IMR-90 (cell line): ENCODE measurements around the gene BROX. TPM values are rescaled to one million over a fixed set of nuclear protein-coding genes. Genes with fewer than 3 reads are reported as not detected.

Source experiments
- ATAC-seq: fragments of 200-7000 bp; cut with Tn5 transposase; 2 replicates; pipeline ENCODE4 v1.9.1; 2020; ENCODE audit warnings: low read depth, mild to moderate bottlenecking, moderate library complexity
- BruUV-seq: library from RNA; stranded (reverse); fragments of 400-500 nt; replicated peaks from 2 replicates; lab custom pipeline; 2021; lab: Mats Ljungman, UMichigan
- CTCF ChIA-PET: fragments of 300-600 bp; formaldehyde crosslinking; extraction: SDS; loops from one replicate; lab custom pipeline; 2021; ENCODE audit warnings: antibody characterized with exemption; lab: Yijun Ruan, JAX
- POLR2A ChIA-PET: fragments of 300-600 bp; sonication (Branson Sonifier 250); formaldehyde crosslinking; loops from one replicate; lab custom pipeline; 2022; ENCODE audit warnings: antibody characterized with exemption; ENCODE audit not compliant: unreplicated experiment; lab: Charles Lee
- DNase-seq: peaks from one replicate; pipeline ENCODE4 v3.0.0; 2013
- H2AFZ ChIP-seq: replicated peaks from 2 replicates; pipeline ENCODE3; 2013; ENCODE audit warnings: low read length, mild to moderate bottlenecking; ENCODE audit not compliant: poor library complexity
- H2AK5ac ChIP-seq: 2 replicates; pipeline ENCODE4 v1.6.1; 2013; ENCODE audit warnings: low read depth, low read length, inconsistent platforms
- H2AK9ac ChIP-seq: replicated peaks from 2 replicates; pipeline ENCODE3; 2013; ENCODE audit warnings: mild to moderate bottlenecking, low read depth, low read length, moderate library complexity; ENCODE audit not compliant: poor library complexity
- H2BK120ac ChIP-seq: 2 replicates; pipeline ENCODE4 v1.6.1; 2013; ENCODE audit warnings: low read depth, low read length, inconsistent platforms
- H2BK15ac ChIP-seq: 3 replicates; pipeline ENCODE4 v1.6.1; 2013; ENCODE audit warnings: low read depth, low read length, inconsistent platforms
- H2BK20ac ChIP-seq: 2 replicates; pipeline ENCODE4 v1.6.1; 2013; ENCODE audit warnings: low read depth, mild to moderate bottlenecking, inconsistent platforms, low read length, moderate library complexity
- H2BK5ac ChIP-seq: 2 replicates; pipeline ENCODE4 v1.6.1; 2013; ENCODE audit warnings: mild to moderate bottlenecking, low read depth, low read length, inconsistent platforms; ENCODE audit not compliant: poor library complexity, severe bottlenecking
- H3K14ac ChIP-seq: replicated peaks from 2 replicates; pipeline ENCODE4 v1.6.1; 2013; ENCODE audit warnings: low read depth, low read length, inconsistent platforms
- H3K18ac ChIP-seq: 2 replicates; pipeline ENCODE4 v1.6.1; 2013; ENCODE audit warnings: low read depth, low read length, control low read depth
- H3K23ac ChIP-seq: 2 replicates; pipeline ENCODE4 v1.6.1; 2013; ENCODE audit warnings: low read depth, low read length, inconsistent platforms
- H3K27ac ChIP-seq: 2 replicates; pipeline ENCODE4 v1.5.1; 2013; ENCODE audit warnings: mild to moderate bottlenecking, control low read depth, low read length; ENCODE audit not compliant: insufficient read depth
- H3K27me3 ChIP-seq: 2 replicates; pipeline ENCODE4 v1.6.1; 2013; ENCODE audit warnings: low read length; ENCODE audit not compliant: control insufficient read depth, insufficient read depth
- H3K36me3 ChIP-seq: 2 replicates; pipeline ENCODE4 v1.6.1; 2013; ENCODE audit warnings: low read length, mixed read lengths; ENCODE audit not compliant: control insufficient read depth, insufficient read depth
- H3K4ac ChIP-seq: 2 replicates; pipeline ENCODE4 v1.6.1; 2013; ENCODE audit warnings: low read depth, low read length, inconsistent platforms
- H3K4me1 ChIP-seq: 2 replicates; pipeline ENCODE4 v1.6.1; 2013; ENCODE audit warnings: low read length, mixed read lengths; ENCODE audit not compliant: control insufficient read depth, insufficient read depth
- H3K4me2 ChIP-seq: 2 replicates; pipeline ENCODE4 v1.6.1; 2013; ENCODE audit warnings: low read depth, mild to moderate bottlenecking, control low read depth, low read length, moderate library complexity
- H3K4me3 ChIP-seq: 2 replicates; pipeline ENCODE4 v1.5.1; 2013; ENCODE audit warnings: low read depth, mild to moderate bottlenecking, control low read depth, low read length, moderate library complexity; ENCODE audit not compliant: insufficient read depth
- H3K56ac ChIP-seq: 2 replicates; pipeline ENCODE4 v1.6.1; 2013; ENCODE audit warnings: low read length, inconsistent platforms; ENCODE audit not compliant: insufficient read depth; ENCODE audit errors: extremely low read depth
- H3K79me1 ChIP-seq, 2 experiments: 2 replicates each; pipeline ENCODE4 v1.6.1; 2013; ENCODE audit warnings: low read length in 2 of 2, inconsistent platforms in 1 of 2, low read depth in 1 of 2
- H3K9ac ChIP-seq: 2 replicates; pipeline ENCODE4 v1.6.1; 2013; ENCODE audit warnings: low read depth, low read length, control low read depth
- H3K9me1 ChIP-seq: 2 replicates; pipeline ENCODE4 v1.6.1; 2013; ENCODE audit warnings: low read length, inconsistent platforms; ENCODE audit not compliant: insufficient read depth
- H3K9me3 ChIP-seq: 2 replicates; pipeline ENCODE4 v1.6.1; 2013; ENCODE audit warnings: low read length; ENCODE audit not compliant: control insufficient read depth, insufficient read depth
- H4K20me1 ChIP-seq: 2 replicates; pipeline ENCODE4 v1.6.1; 2013; ENCODE audit warnings: low read length, inconsistent platforms; ENCODE audit not compliant: insufficient read depth
- H4K5ac ChIP-seq: 2 replicates; pipeline ENCODE4 v1.6.1; 2013; ENCODE audit warnings: mild to moderate bottlenecking, low read depth, low read length, control low read depth
- H4K8ac ChIP-seq, 2 experiments: 2 replicates each; pipeline ENCODE4 v1.6.1; 2013; ENCODE audit warnings: low read depth in 2 of 2, low read length in 2 of 2, control low read depth in 1 of 2, inconsistent platforms in 1 of 2
- H4K91ac ChIP-seq: 2 replicates; pipeline ENCODE4 v1.6.1; 2013; ENCODE audit warnings: low read depth, low read length, inconsistent platforms; ENCODE audit not compliant: insufficient read depth
- BHLHE40 ChIP-seq: fragments of 150-350 bp; IDR thresholded peaks from 2 replicates; pipeline ENCODE4 v1.6.1; 2016; ENCODE audit warnings: mild to moderate bottlenecking, low read depth, low read length
- CEBPB ChIP-seq: IDR thresholded peaks from 2 replicates; pipeline ENCODE4 v1.6.1; 2012; ENCODE audit warnings: low read depth, low read length, improper control_type of control experiment
- CHD1 ChIP-seq: IDR thresholded peaks from 2 replicates; pipeline ENCODE4 v1.6.1; 2012; ENCODE audit warnings: low read depth, low read length, improper control_type of control experiment
- CTCF ChIP-seq: conservative IDR thresholded peaks from 2 replicates; pipeline ENCODE4 v1.5.1; 2012; ENCODE audit warnings: mild to moderate bottlenecking, low read depth, low read length, improper control_type of control experiment
- ELK1 ChIP-seq: fragments of 150-350 bp; IDR thresholded peaks from 2 replicates; pipeline ENCODE4 v1.6.1; 2016; ENCODE audit warnings: low read depth, mild to moderate bottlenecking, low read length, moderate library complexity, borderline replicate concordance
- FOS ChIP-seq: fragments of 150-350 bp; IDR thresholded peaks from 2 replicates; pipeline ENCODE4 v1.6.1; 2016; ENCODE audit warnings: low read depth, low read length
- MAFK ChIP-seq: IDR thresholded peaks from 2 replicates; pipeline ENCODE4 v1.6.1; 2012; ENCODE audit warnings: low read depth, low read length, improper control_type of control experiment
- MAZ ChIP-seq: IDR thresholded peaks from 2 replicates; pipeline ENCODE4 v1.6.1; 2012; ENCODE audit warnings: low read depth, mild to moderate bottlenecking, low read length, improper control_type of control experiment, moderate library complexity, borderline replicate concordance
- MXI1 ChIP-seq: IDR thresholded peaks from 2 replicates; pipeline ENCODE4 v1.6.1; 2012; ENCODE audit warnings: low read depth, mild to moderate bottlenecking, low read length, moderate library complexity, borderline replicate concordance
- NFE2L2 ChIP-seq: fragments of 150-350 bp; IDR thresholded peaks from 2 replicates; pipeline ENCODE4 v1.6.1; 2016; ENCODE audit warnings: low read depth, mild to moderate bottlenecking, low read length
- POLR2A ChIP-seq: IDR thresholded peaks from 2 replicates; pipeline ENCODE4 v1.6.1; 2012; ENCODE audit warnings: mild to moderate bottlenecking, low read depth, low read length
- RAD21 ChIP-seq: IDR thresholded peaks from 2 replicates; pipeline ENCODE4 v1.6.1; 2012; ENCODE audit warnings: low read length, improper control_type of control experiment
- RCOR1 ChIP-seq: IDR thresholded peaks from 2 replicates; pipeline ENCODE4 v1.6.1; 2012; ENCODE audit warnings: mild to moderate bottlenecking, low read length, improper control_type of control experiment; ENCODE audit not compliant: insufficient replicate concordance
- RFX5 ChIP-seq: IDR thresholded peaks from 2 replicates; pipeline ENCODE4 v1.8.0; 2012; ENCODE audit warnings: low read depth, mild to moderate bottlenecking, low read length, moderate library complexity
- SMC3 ChIP-seq: fragments of 150-350 bp; IDR thresholded peaks from 2 replicates; pipeline ENCODE4 v1.6.1; 2016; ENCODE audit warnings: low read depth, mild to moderate bottlenecking, antibody characterized with exemption, low read length, moderate library complexity
- USF2 ChIP-seq: fragments of 150-350 bp; IDR thresholded peaks from 2 replicates; pipeline ENCODE4 v1.6.1; 2017; ENCODE audit warnings: mild to moderate bottlenecking, antibody characterized with exemption, low read length, low read depth
- dilution Hi-C: fragments of 300-500 bp; cut with HindIII; formaldehyde crosslinking; loops from one replicate; pipeline ENCODE4 v1.14.3; 2018; ENCODE audit warnings: low sequenced_read_pairs; ENCODE audit not compliant: unreplicated experiment
- in situ Hi-C: fragments of 300-500 bp; cut with MboI; formaldehyde crosslinking; loops from 3 replicates; pipeline ENCODE4 v1.14.3; 2019; ENCODE audit warnings: low sequenced_read_pairs, inconsistent platforms, mixed read lengths
- intact Hi-C: fragments of 100-400 bp; cut with micrococcal nuclease; formaldehyde crosslinking; loops from 2 replicates; pipeline ENCODE4 v1.10.0; 2022
- polyA plus RNA-seq, 3 experiments: library from polyadenylated mRNA; depleted of rRNA; stranded (reverse); fragments of >200 nt; gene quantifications; 2 replicates each; pipeline ENCODE4 v1.2.3, GENCODE V29; 2012; ENCODE audit warnings: low replicate concordance in 1 of 3
- total RNA-seq: library from RNA; depleted of rRNA; stranded (reverse); fragments of >200 nt; gene quantifications from 2 replicates; pipeline ENCODE4 v1.2.3, GENCODE V29; 2012

The BROX gene
- total and polyA plus RNA-seq, 2 of the 4 experiments (the other 2 are of a cell fraction): 6.8 to 43.4 TPM

GRCh38 chr1:222768592-222768991 lies 56.2 kb downstream of the BROX start:
- Histone ChIP-seq H4K5ac (no peak overlapping the region), H3K27ac (no peak overlapping the region), H3K56ac (no peak overlapping the region), H3K4ac (no peak overlapping the region), H3K23ac (no peak overlapping the region), H4K20me1 (no peaks in the 10 kb centered on the region), H2BK120ac (no peak overlapping the region), H4K8ac (no peak overlapping the region), H4K91ac (no peak overlapping the region), H3K9me1 (no peaks in the 10 kb centered on the region), H2AK9ac (no peak overlapping the region), H2AFZ (no peak overlapping the region), H3K79me1 (no peaks in the 10 kb centered on the region), H2BK15ac (no peak overlapping the region), H2BK20ac (no peak overlapping the region), H3K4me1 (no peaks in the 10 kb centered on the region), H3K9me3 (peaks cover 4% of the 10 kb centered on the region), H3K18ac (no peak overlapping the region), H3K14ac (no peak overlapping the region), H3K9ac (no peak overlapping the region), H2BK5ac (no peak overlapping the region), H3K27me3 (no peaks in the 10 kb centered on the region; the same call in 1 of the 2 replicates), H2AK5ac (no peak overlapping the region), H3K4me2 (no peak overlapping the region), H3K36me3 (no peaks in the 10 kb centered on the region), H3K4me3 (no peak overlapping the region)
- dilution Hi-C loops (no loop called here), intact Hi-C loops (no loop called here), in situ Hi-C loops (no loop called here)
- TF ChIP-seq SMC3 (no peak), CEBPB (no peak), NFE2L2 (no peak), POLR2A (no peak), MAFK (no peak), MAZ (no peak), RAD21 (no peak), BHLHE40 (no peak), RCOR1 (no peak), MXI1 (no peak), FOS (no peak), CTCF (no peak), USF2 (no peak), RFX5 (no peak), CHD1 (no peak), ELK1 (no peak)
- CTCF ChIA-PET: no interaction called here
- POLR2A ChIA-PET: no interaction called here
- BruUV-seq: no TSS peak
- ATAC-seq (no peak), DNase-seq (no peak)
